CD14-positive monocyte (primary cell): ENCODE measurements around the gene TSPAN3. TPM values are rescaled to one million over a fixed set of nuclear protein-coding genes. Genes with fewer than 3 reads are reported as not detected.

Source experiments
- DNase-seq, 3 donors: peaks; one replicate each; pipeline ENCODE4 v3.0.0-alpha.2; 2011 to 2022
- H2AFZ ChIP-seq: 2 replicates; pipeline ENCODE4 v1.6.0; 2012; ENCODE audit warnings: mild to moderate bottlenecking, low read depth, low read length, inconsistent platforms; ENCODE audit not compliant: insufficient read depth, poor library complexity, severe bottlenecking
- H3K27ac ChIP-seq, 2 donors: 1 replicate in 1 of 2; 2 replicates in 1 of 2; pipeline ENCODE4 v1.5.1; 2012 to 2013; ENCODE audit warnings: low read length in 2 of 2, control low read depth in 1 of 2, inconsistent platforms in 1 of 2, low read depth in 1 of 2, mild to moderate bottlenecking in 1 of 2
- H3K27me3 ChIP-seq, 2 donors: one replicate each; pipeline versions ENCODE4 v1.6.0 to v1.6.1; 2011 to 2013; ENCODE audit warnings: low read length in 2 of 2; ENCODE audit not compliant: control insufficient read depth in 2 of 2, insufficient read depth in 2 of 2
- H3K36me3 ChIP-seq, 2 donors: replicated peaks in 1 of 2; 1 replicate in 1 of 2; 2 replicates in 1 of 2; pipeline versions ENCODE4 v1.5.1 to v1.6.1; 2012 to 2013; ENCODE audit warnings: low read length in 2 of 2, control low read depth in 1 of 2, inconsistent platforms in 1 of 2, mild to moderate bottlenecking in 1 of 2; ENCODE audit not compliant: insufficient read depth in 2 of 2, control insufficient read depth in 1 of 2
- H3K4me1 ChIP-seq, 2 donors: 1 replicate in 1 of 2; 2 replicates in 1 of 2; pipeline versions ENCODE4 v1.5.1 to v1.6.1; 2012 to 2013; ENCODE audit warnings: low read length in 2 of 2, control low read depth in 1 of 2, inconsistent platforms in 1 of 2, mild to moderate bottlenecking in 1 of 2, moderate library complexity in 1 of 2; ENCODE audit not compliant: insufficient read depth in 2 of 2, control insufficient read depth in 1 of 2
- H3K4me2 ChIP-seq: replicated peaks from 2 replicates; pipeline ENCODE3; 2012; ENCODE audit warnings: low read length, moderate library complexity, mild to moderate bottlenecking; ENCODE audit not compliant: poor library complexity, severe bottlenecking; ENCODE audit errors: extremely low read depth
- H3K4me3 ChIP-seq, 3 experiments: fragments of 200-600 bp in 1 of 3; sonication (generic) in 1 of 3; replicated peaks in 1 of 3; 1 replicate in 2 of 3; 2 replicates in 1 of 3; pipeline ENCODE4 v1.5.1; 2011 to 2013; ENCODE audit warnings: low read length in 3 of 3, mild to moderate bottlenecking in 3 of 3, control low read depth in 2 of 3, low read depth in 2 of 3, inconsistent platforms in 1 of 3, moderate library complexity in 1 of 3
- H3K79me2 ChIP-seq: 2 replicates; pipeline ENCODE4 v1.6.0; 2012; ENCODE audit warnings: mild to moderate bottlenecking, control low read depth, inconsistent platforms, low read length, moderate library complexity; ENCODE audit not compliant: insufficient read depth
- H3K9ac ChIP-seq: 2 replicates; pipeline ENCODE4 v1.6.0; 2017; ENCODE audit warnings: low read length, mild to moderate bottlenecking; ENCODE audit not compliant: insufficient read depth, poor library complexity, severe bottlenecking
- H3K9me3 ChIP-seq, 2 donors: replicated peaks in 1 of 2; 1 replicate in 1 of 2; 2 replicates in 1 of 2; pipeline versions ENCODE4 v1.5.1 to v1.6.1; 2012 to 2013; ENCODE audit warnings: low read length in 2 of 2, control low read depth in 1 of 2; ENCODE audit not compliant: control insufficient read depth in 1 of 2, insufficient read depth in 1 of 2
- H4K20me1 ChIP-seq: 2 replicates; pipeline ENCODE4 v1.6.0; 2012; ENCODE audit warnings: mild to moderate bottlenecking, low read length, control low read depth, moderate library complexity; ENCODE audit not compliant: insufficient read depth
- H3K27ac Mint-ChIP-seq, 7 donors: one replicate each; pipeline ENCODE4 v1.8.0; 2020; ENCODE audit warnings: mild to moderate bottlenecking in 7 of 7, mixed read lengths in 7 of 7, moderate library complexity in 6 of 7, inconsistent platforms in 2 of 7
- H3K27me3 Mint-ChIP-seq, 3 donors: one replicate each; pipeline ENCODE4 v1.8.0; 2021 to 2022; ENCODE audit warnings: low read depth in 3 of 3, mild to moderate bottlenecking in 3 of 3, mixed read lengths in 3 of 3, moderate library complexity in 3 of 3, inconsistent platforms in 1 of 3
- H3K36me3 Mint-ChIP-seq, 2 donors: one replicate each; pipeline ENCODE4 v1.8.0; 2020; ENCODE audit warnings: mixed read lengths in 2 of 2, inconsistent platforms in 1 of 2, mild to moderate bottlenecking in 1 of 2
- H3K4me1 Mint-ChIP-seq: one replicate; pipeline ENCODE4 v1.8.0; 2020; ENCODE audit warnings: mild to moderate bottlenecking, mixed read lengths
- H3K4me3 Mint-ChIP-seq, 2 donors: one replicate each; pipeline ENCODE4 v1.8.0; 2020; ENCODE audit warnings: mild to moderate bottlenecking in 2 of 2, mixed read lengths in 2 of 2, moderate library complexity in 1 of 2
- H3K9me3 Mint-ChIP-seq, 7 donors: one replicate each; pipeline ENCODE4 v1.8.0; 2020 to 2022; ENCODE audit warnings: mixed read lengths in 7 of 7, mild to moderate bottlenecking in 6 of 7, moderate library complexity in 6 of 7, inconsistent platforms in 2 of 7
- WGBS: methylation state at CpG from one replicate; pipeline ENCODE4 v1.1.5; 2013; ENCODE audit warnings: missing lambda C conversion rate; ENCODE audit not compliant: insufficient coverage; 5-methylcytosine and 5-hydroxymethylcytosine counted together
- intact Hi-C, 2 donors: fragments of 100-400 bp; cut with micrococcal nuclease; formaldehyde crosslinking; loops; one replicate each; pipeline versions ENCODE4 v1.15.0 to v1.15.1; 2023
- polyA plus RNA-seq, 3 donors: library from polyadenylated mRNA; depleted of rRNA in 1 of 3; unstranded in 2 of 3; stranded (reverse) in 1 of 3; fragments of 300-500 nt in 2 of 3; fragments of >200 nt in 1 of 3; fragmentation: Illumina TruSeq in 2 of 3; gene quantifications; 1 replicate in 2 of 3; 2 replicates in 1 of 3; pipeline ENCODE4 v1.2.3, GENCODE V29; 2012 to 2021
- TF ChIP-seq, protein P1 (sequence below): fragments of 200-600 bp; IDR thresholded peaks from one replicate; pipeline ENCODE4 v1.8.0; 2022; ENCODE audit warnings: antibody characterized with exemption, mild to moderate bottlenecking

Gene TSPAN3
- polyA plus RNA-seq, 3 donors, result 26.0 to 68.0 (median 53.2) TPM

DNA sequence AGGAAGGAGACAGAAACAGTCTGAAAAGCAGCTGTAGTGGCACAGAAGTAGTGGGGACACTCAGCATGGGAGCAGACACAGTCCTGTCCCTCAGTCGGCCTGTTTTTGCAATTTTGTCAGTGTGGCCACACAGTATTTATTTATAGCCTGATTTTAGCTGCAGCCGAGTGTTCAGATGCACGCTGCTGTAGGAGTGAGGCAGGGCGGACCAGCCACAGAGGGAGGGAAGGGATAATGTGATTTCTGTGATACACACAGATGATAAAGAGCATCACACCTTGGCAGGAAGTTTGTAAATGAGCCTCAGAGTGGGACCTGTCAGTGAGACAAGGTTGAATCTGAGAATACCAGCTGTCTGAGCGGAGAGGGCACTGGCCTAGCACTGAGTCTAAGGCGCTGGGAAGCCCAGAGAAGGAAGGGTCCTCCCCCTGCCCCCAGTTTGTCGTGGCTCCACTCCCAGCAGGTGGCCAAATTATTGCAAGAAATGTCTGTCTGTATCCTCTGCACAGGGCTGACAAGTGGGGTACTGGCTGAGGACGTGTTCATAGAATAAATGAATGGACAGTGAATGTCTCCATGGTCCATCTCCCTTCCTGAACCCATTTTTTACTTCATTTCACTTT, 72.1 kb downstream of the TSPAN3 start:
- no peak for DNase-seq
- Histone ChIP-seq H4K20me1 (peaks cover 85% of the 10 kb centered on the region), H3K4me1 (peaks cover 96 to 99% of the 10 kb centered on the region in 2 donors), H3K9me3 (no peaks in the 10 kb centered on the region), H2AFZ (no peak overlapping the region), H3K4me2 (peak overlapping the region; percentile 84), H3K9ac (peak overlapping the region; percentile 29), H3K4me3 (peak overlapping the region in 2 of 3 experiments; percentile 10 to 94), H3K36me3 (peaks cover 24 to 27% of the 10 kb centered on the region in 2 donors), H3K27me3 (no peaks in the 10 kb centered on the region), H3K79me2 (peaks cover 97% of the 10 kb centered on the region), H3K27ac (peak overlapping the region; percentile 55 to 91)
- peak overlapping the region in 1 of 2 donors; percentile 96 for H3K4me3 Mint-ChIP-seq
- H3K36me3 Mint-ChIP-seq, result peaks cover 30 to 51% of the 10 kb centered on the region in 2 donors
- H3K27ac Mint-ChIP-seq, result peak overlapping the region; percentile 59 to 99 (median 88)
- TF ChIP-seq, protein P1, sequence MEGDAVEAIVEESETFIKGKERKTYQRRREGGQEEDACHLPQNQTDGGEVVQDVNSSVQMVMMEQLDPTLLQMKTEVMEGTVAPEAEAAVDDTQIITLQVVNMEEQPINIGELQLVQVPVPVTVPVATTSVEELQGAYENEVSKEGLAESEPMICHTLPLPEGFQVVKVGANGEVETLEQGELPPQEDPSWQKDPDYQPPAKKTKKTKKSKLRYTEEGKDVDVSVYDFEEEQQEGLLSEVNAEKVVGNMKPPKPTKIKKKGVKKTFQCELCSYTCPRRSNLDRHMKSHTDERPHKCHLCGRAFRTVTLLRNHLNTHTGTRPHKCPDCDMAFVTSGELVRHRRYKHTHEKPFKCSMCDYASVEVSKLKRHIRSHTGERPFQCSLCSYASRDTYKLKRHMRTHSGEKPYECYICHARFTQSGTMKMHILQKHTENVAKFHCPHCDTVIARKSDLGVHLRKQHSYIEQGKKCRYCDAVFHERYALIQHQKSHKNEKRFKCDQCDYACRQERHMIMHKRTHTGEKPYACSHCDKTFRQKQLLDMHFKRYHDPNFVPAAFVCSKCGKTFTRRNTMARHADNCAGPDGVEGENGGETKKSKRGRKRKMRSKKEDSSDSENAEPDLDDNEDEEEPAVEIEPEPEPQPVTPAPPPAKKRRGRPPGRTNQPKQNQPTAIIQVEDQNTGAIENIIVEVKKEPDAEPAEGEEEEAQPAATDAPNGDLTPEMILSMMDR, result no peak
- 32% methylated on average over 7 of the region's 8 CpGs for WGBS
- peaks cover 95% of the 10 kb centered on the region for H3K4me1 Mint-ChIP-seq
- H3K9me3 Mint-ChIP-seq, result no peaks in the 10 kb centered on the region
- intact Hi-C loops, result loop anchor here in 1 of 2 donors (10.0 kb wide), 1 partner anchor 66 kb away; no protein-coding TSS in a partner anchor
- peaks cover 0 to 3% (median 0%) of the 10 kb centered on the region in 3 donors for H3K27me3 Mint-ChIP-seq

DNA sequence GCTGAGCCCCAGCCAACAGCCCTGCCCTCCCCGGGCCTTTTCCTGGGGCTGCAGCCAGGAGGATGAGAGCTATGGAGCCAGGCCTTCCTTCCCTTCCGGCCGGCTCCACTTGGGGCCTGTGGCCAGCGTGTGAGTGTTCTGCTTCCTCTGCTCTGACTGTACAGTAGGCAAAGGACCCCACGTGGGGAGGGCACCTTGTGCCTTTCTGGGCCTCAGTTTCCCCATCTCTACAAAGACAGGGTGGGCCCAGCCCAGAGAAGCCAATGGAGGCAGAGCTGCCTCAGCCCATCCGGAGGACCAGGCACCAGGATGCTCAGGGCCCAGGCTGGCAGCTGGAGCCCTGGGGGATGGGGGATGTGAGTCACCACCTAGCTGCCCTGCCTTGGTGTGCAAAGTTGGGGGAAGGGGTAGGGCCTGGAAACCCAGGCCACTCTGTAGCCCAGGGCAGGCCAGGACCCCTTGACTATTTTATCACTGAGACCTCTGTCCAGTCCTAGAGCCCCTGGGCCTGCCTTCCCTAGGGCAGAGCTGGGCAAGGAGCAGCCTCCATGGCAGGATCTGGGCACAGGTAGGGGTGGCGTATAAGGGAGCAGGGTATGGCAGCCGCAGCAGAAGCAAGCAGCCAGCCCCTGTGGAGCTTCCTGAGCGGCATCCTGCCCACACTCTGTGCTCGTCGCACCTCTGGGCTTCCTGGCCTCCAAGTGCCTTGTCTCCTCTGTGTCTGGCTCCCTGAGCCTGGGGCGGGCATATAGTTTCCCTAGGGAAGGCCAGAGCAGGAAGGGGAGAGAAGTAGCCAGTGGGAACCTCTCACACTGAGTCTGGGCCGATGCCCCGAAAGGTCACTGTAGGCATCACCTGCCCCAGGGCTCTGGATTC, 74.1 kb downstream of the TSPAN3 start:
- no peak overlapping the region for H2AFZ ChIP-seq
- Mint-ChIP-seq H3K27ac (peak overlapping the region; percentile 88 to 99 (median 95)), H3K4me1 (peaks cover 95% of the 10 kb centered on the region), H3K9me3 (peaks cover 0 to 2% (median 0%) of the 10 kb centered on the region in 7 donors), H3K27me3 (peaks cover 0 to 8% (median 0%) of the 10 kb centered on the region in 3 donors), H3K4me3 (peak overlapping the region; percentile 90 to 96), H3K36me3 (peaks cover 27 to 47% of the 10 kb centered on the region in 2 donors)
- H3K79me2 ChIP-seq, result peaks cover 96% of the 10 kb centered on the region
- 33% methylated on average over 9 of the region's 14 CpGs for WGBS
- H4K20me1 ChIP-seq, result peaks cover 65% of the 10 kb centered on the region
- peak overlapping the region; percentile 55 to 91 for H3K27ac ChIP-seq
- intact Hi-C loops, result loop anchor here in 1 of 2 donors (10.0 kb wide), 1 partner anchor 68 kb away; no protein-coding TSS in a partner anchor
- peaks cover 96 to 99% of the 10 kb centered on the region in 2 donors for H3K4me1 ChIP-seq
- DNase-seq, result peak; percentile 42 to 58 (median 57)
- peak overlapping the region; percentile 68 for H3K9ac ChIP-seq
- peaks cover 24 to 27% of the 10 kb centered on the region in 2 donors for H3K36me3 ChIP-seq
- TF ChIP-seq, protein P1, result no peak
- peak overlapping the region; percentile 53 to 94 (median 62) for H3K4me3 ChIP-seq
- H3K27me3 ChIP-seq, result no peaks in the 10 kb centered on the region
- peak overlapping the region; percentile 84 for H3K4me2 ChIP-seq
- H3K9me3 ChIP-seq, result no peaks in the 10 kb centered on the region
